A549 (cell line): Measurements from ENCODE around the gene PRKN. TPM values are rescaled to one million over a fixed set of nuclear protein-coding genes. Genes with fewer than 3 reads are reported as not detected.

ENCODE experiments used
- ATAC-seq, 2 experiments: fragments of 200-7000 bp in 1 of 2; fragments of >200 bp in 1 of 2; cut with Nextera tagmentation in 1 of 2; cut with Tn5 transposase in 1 of 2; 3 replicates each; pipeline versions ENCODE4 v1.8.0 to v1.9.1; 2018 to 2020; ENCODE audit warnings: mild to moderate bottlenecking in 1 of 2, moderate library complexity in 1 of 2
- CTCF ChIA-PET: fragments of 300-600 bp; sonication (Branson Sonifier 250); formaldehyde crosslinking; extraction: SDS; loops from one replicate; lab custom pipeline; 2021; ENCODE audit warnings: antibody characterized with exemption, inconsistent platforms; lab: Yijun Ruan, JAX
- POLR2A ChIA-PET: fragments of 350-600 bp; formaldehyde crosslinking; extraction: SDS; loops from one replicate; lab custom pipeline; 2021; ENCODE audit warnings: antibody characterized with exemption, inconsistent platforms; lab: Yijun Ruan, JAX
- DNase-seq, 2 experiments: peaks; one replicate each; pipeline versions ENCODE4 v3.0.0 to v3.0.0-alpha.2; 2011 to 2016; ENCODE audit warnings: low read depth in 1 of 2, low spot score in 1 of 2
- FAIRE-seq: peaks from 2 replicates; lab custom pipeline; 2011; peaks lifted over from hg19 to GRCh38; lab: Jason Lieb, UNC
- H3K27ac ChIP-seq, 2 experiments: fragments of >200 bp; sonication (Bioruptor Twin); formaldehyde crosslinking; 3 replicates each; pipeline ENCODE4 v1.5.1; 2016 to 2017
- H3K4me1 ChIP-seq: fragments of >200 bp; sonication (Bioruptor Twin); formaldehyde crosslinking; 3 replicates; pipeline ENCODE4 v1.6.1; 2016
- H3K4me2 ChIP-seq: fragments of >200 bp; sonication (Bioruptor Twin); formaldehyde crosslinking; 3 replicates; pipeline ENCODE4 v1.6.1; 2016
- H3K4me3 ChIP-seq: fragments of >200 bp; sonication (Bioruptor Twin); formaldehyde crosslinking; 3 replicates; pipeline ENCODE4 v1.5.1; 2016
- H3K9me3 ChIP-seq: fragments of >200 bp; sonication (Bioruptor Twin); formaldehyde crosslinking; 3 replicates; pipeline ENCODE4 v1.6.1; 2016
- BCL3 ChIP-seq: fragments of >200 bp; sonication (Bioruptor Twin); formaldehyde crosslinking; IDR thresholded peaks from 3 replicates; pipeline ENCODE4 v1.6.1; 2016
- CBX2 ChIP-seq: fragments of 200-600 bp; sonication (generic); IDR thresholded peaks from 2 replicates; pipeline ENCODE4 v1.6.1; 2016; ENCODE audit warnings: low read depth, mild to moderate bottlenecking, borderline replicate concordance
- EHF ChIP-seq: fragments of 250-450 bp; sonication (Bioruptor Pico); IDR thresholded peaks from 2 replicates; pipeline ENCODE4 v1.5.0; 2020; ENCODE audit warnings: mild to moderate bottlenecking
- EHMT2 ChIP-seq: fragments of 200-600 bp; sonication (generic); IDR thresholded peaks from 2 replicates; pipeline ENCODE4 v1.6.1; 2016; ENCODE audit warnings: antibody characterized with exemption, low read depth, mild to moderate bottlenecking, moderate library complexity
- EP300 ChIP-seq, 2 experiments: fragments of >200 bp; sonication (Bioruptor Twin); formaldehyde crosslinking; IDR thresholded peaks; 2 replicates in 1 of 2; 3 replicates in 1 of 2; pipeline ENCODE4 v1.6.1; 2016 to 2017
- FOSB ChIP-seq: fragments of 250-450 bp; sonication (Bioruptor Pico); IDR thresholded peaks from 2 replicates; pipeline ENCODE4 v1.5.0; 2020; ENCODE audit warnings: mild to moderate bottlenecking, moderate library complexity
- FOSL2 ChIP-seq, 2 experiments: fragments of 450-650 bp in 1 of 2; fragments of >200 bp in 1 of 2; sonication (Bioruptor Twin) in 1 of 2; formaldehyde crosslinking; IDR thresholded peaks; 2 replicates each; pipeline versions ENCODE4 v1.5.0 to v1.6.1; 2016 to 2020; ENCODE audit warnings: mild to moderate bottlenecking in 1 of 2, moderate library complexity in 1 of 2
- FOXS1 ChIP-seq: fragments of 250-450 bp; sonication (Bioruptor Pico); IDR thresholded peaks from 2 replicates; pipeline ENCODE4 v1.5.0; 2020; ENCODE audit warnings: mild to moderate bottlenecking, moderate library complexity
- HEYL ChIP-seq: fragments of 250-450 bp; sonication (Bioruptor Pico); IDR thresholded peaks from 2 replicates; pipeline ENCODE4 v1.8.0; 2021; ENCODE audit warnings: mild to moderate bottlenecking, moderate library complexity
- JUN ChIP-seq, 2 experiments: fragments of >200 bp; sonication (Bioruptor Twin); formaldehyde crosslinking; IDR thresholded peaks; 2 replicates in 1 of 2; 3 replicates in 1 of 2; pipeline ENCODE4 v1.6.1; 2016 to 2017
- JUNB ChIP-seq: fragments of >200 bp; sonication (Bioruptor Twin); formaldehyde crosslinking; IDR thresholded peaks from 2 replicates; pipeline ENCODE4 v1.6.1; 2016
- MAX ChIP-seq: IDR thresholded peaks from 2 replicates; pipeline ENCODE4 v1.6.1; 2012
- MAZ ChIP-seq: fragments of 150-350 bp; IDR thresholded peaks from 2 replicates; pipeline ENCODE4 v1.6.1; 2014; ENCODE audit warnings: antibody characterized with exemption, low read depth, low read length, borderline replicate concordance
- MYC ChIP-seq: IDR thresholded peaks from 2 replicates; pipeline ENCODE4 v1.6.1; 2012; ENCODE audit warnings: mild to moderate bottlenecking, inconsistent platforms, low read length, improper control_type of control experiment, borderline replicate concordance
- NPAS2 ChIP-seq: fragments of 250-450 bp; sonication (Bioruptor Pico); IDR thresholded peaks from 2 replicates; pipeline ENCODE4 v1.8.0; 2022; ENCODE audit warnings: mild to moderate bottlenecking, moderate library complexity, borderline replicate concordance
- PBX3 ChIP-seq: IDR thresholded peaks from 2 replicates; pipeline ENCODE4 v1.6.1; 2012
- PHF8 ChIP-seq: fragments of 200-600 bp; sonication (generic); IDR thresholded peaks from 2 replicates; pipeline ENCODE4 v1.6.1; 2016; ENCODE audit warnings: low read depth, mild to moderate bottlenecking, antibody characterized with exemption, moderate library complexity, borderline replicate concordance
- RAD21 ChIP-seq, 2 experiments: fragments of >200 bp in 1 of 2; sonication (Bioruptor Twin) in 1 of 2; formaldehyde crosslinking in 1 of 2; IDR thresholded peaks in 1 of 2; conservative IDR thresholded peaks in 1 of 2; 2 replicates in 1 of 2; 3 replicates in 1 of 2; pipeline ENCODE4 v1.6.1; 2012 to 2018; ENCODE audit warnings: inconsistent platforms in 1 of 2
- RCOR1 ChIP-seq: fragments of 150-350 bp; IDR thresholded peaks from 2 replicates; pipeline ENCODE4 v1.6.1; 2014; ENCODE audit warnings: antibody characterized with exemption, low read length, low read depth
- ZC3H11A ChIP-seq: fragments of 450-650 bp; IDR thresholded peaks from 2 replicates; pipeline ENCODE4 v1.6.1; 2014; ENCODE audit warnings: antibody characterized with exemption, mild to moderate bottlenecking
- ZNF302 ChIP-seq: fragments of 250-450 bp; sonication (Bioruptor Pico); IDR thresholded peaks from 2 replicates; pipeline ENCODE4 v1.9.0; 2021; ENCODE audit warnings: inconsistent platforms, mild to moderate bottlenecking, moderate library complexity
- WGBS: methylation state at CpG from one replicate; pipeline ENCODE4 v1.1.6; 2017; ENCODE audit errors: missing lambda C conversion rate; 5-methylcytosine and 5-hydroxymethylcytosine counted together
- polyA plus RNA-seq, 4 experiments: library from polyadenylated mRNA; depleted of rRNA in 3 of 4; stranded (reverse); fragments of >200 nt; fragmentation: RNase III in 1 of 4; extraction: RNeasy Plus Mini Kit Qiagen cat#74134 plus additional on column Dnase treatment in 1 of 4; gene quantifications; 2 replicates in 3 of 4; 3 replicates in 1 of 4; pipeline ENCODE4 v1.2.3, GENCODE V29; 2011 to 2017
- TF ChIP-seq, protein P1 (sequence below): fragments of 250-450 bp; sonication (Bioruptor Pico); IDR thresholded peaks from 2 replicates; pipeline ENCODE4 v1.5.0; 2021; ENCODE audit warnings: mild to moderate bottlenecking, moderate library complexity, borderline replicate concordance

PRKN gene
- polyA plus RNA-seq, 2 of the 4 experiments (the other 2 are of a cell fraction) = 0.36 to 0.39 TPM

DNA sequence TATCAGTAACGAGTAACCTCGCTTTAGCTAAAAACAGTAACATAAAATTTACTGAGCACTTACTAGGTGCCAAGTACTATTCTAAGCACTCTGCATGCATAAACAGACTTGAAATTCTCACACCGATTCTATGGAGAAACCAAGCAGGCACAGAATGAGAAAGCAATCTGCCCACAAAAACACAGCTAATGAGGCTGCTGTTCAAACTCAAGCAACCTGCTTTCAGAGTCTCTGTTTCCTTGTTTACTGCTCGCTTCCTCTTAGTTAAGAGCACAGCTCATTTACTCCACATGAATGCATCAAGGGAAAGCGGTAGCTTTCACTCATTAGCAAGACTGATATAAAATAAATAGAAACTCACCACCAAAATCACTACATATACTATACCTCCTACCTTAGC lies 37.4 kb downstream of the PRKN start:
- DNase-seq = no peak
- FAIRE-seq = no peak
- TF ChIP-seq EHMT2 = no peak
- TF ChIP-seq CBX2 = no peak
- TF ChIP-seq BCL3 = no peak
- TF ChIP-seq JUNB = no peak
- no peak for TF ChIP-seq NPAS2 (CRISPR knock-in tag)
- no peak for TF ChIP-seq RAD21 (conservative IDR thresholded peaks at IDR 0.05 in 1 of 2, IDR thresholded peaks at IDR 0.05 in 1 of 2)
- no peak for TF ChIP-seq JUN (IDR thresholded peaks at IDR 0.05)
- TF ChIP-seq ZC3H11A = no peak
- TF ChIP-seq MAZ = no peak
- no peak for TF ChIP-seq MYC
- no peak for TF ChIP-seq FOSL2 (IDR thresholded peaks at IDR 0.05)
- no peak for TF ChIP-seq FOSL2 (CRISPR knock-in tag; IDR thresholded peaks at IDR 0.05)
- TF ChIP-seq ZNF302 (CRISPR knock-in tag) = no peak
- no peak for TF ChIP-seq FOXS1 (CRISPR knock-in tag)
- TF ChIP-seq, protein P1, sequence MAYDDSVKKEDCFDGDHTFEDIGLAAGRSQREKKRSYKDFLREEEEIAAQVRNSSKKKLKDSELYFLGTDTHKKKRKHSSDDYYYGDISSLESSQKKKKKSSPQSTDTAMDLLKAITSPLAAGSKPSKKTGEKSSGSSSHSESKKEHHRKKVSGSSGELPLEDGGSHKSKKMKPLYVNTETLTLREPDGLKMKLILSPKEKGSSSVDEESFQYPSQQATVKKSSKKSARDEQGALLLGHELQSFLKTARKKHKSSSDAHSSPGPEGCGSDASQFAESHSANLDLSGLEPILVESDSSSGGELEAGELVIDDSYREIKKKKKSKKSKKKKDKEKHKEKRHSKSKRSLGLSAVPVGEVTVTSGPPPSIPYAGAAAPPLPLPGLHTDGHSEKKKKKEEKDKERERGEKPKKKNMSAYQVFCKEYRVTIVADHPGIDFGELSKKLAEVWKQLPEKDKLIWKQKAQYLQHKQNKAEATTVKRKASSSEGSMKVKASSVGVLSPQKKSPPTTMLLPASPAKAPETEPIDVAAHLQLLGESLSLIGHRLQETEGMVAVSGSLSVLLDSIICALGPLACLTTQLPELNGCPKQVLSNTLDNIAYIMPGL (CRISPR knock-in tag) = no peak
- TF ChIP-seq PHF8 = no peak
- no peak for TF ChIP-seq HEYL (CRISPR knock-in tag)
- no peak for TF ChIP-seq RCOR1
- no peak for TF ChIP-seq PBX3
- no peak for TF ChIP-seq MAX
- TF ChIP-seq, all 56 proteins: peak for 0
- H3K9me3 ChIP-seq = no peaks in the 10 kb centered on the region
- ChIA-PET POLR2A (no interaction called here), CTCF (no interaction called here)
- no peaks in the 10 kb centered on the region for H3K4me1 ChIP-seq
- H3K4me2 ChIP-seq = no peak overlapping the region
- WGBS = 65% methylated on average over 5 of the region's 5 CpGs
- H3K4me3 ChIP-seq = no peak overlapping the region
- no peak overlapping the region for H3K27ac ChIP-seq
- no peak for ATAC-seq

DNA sequence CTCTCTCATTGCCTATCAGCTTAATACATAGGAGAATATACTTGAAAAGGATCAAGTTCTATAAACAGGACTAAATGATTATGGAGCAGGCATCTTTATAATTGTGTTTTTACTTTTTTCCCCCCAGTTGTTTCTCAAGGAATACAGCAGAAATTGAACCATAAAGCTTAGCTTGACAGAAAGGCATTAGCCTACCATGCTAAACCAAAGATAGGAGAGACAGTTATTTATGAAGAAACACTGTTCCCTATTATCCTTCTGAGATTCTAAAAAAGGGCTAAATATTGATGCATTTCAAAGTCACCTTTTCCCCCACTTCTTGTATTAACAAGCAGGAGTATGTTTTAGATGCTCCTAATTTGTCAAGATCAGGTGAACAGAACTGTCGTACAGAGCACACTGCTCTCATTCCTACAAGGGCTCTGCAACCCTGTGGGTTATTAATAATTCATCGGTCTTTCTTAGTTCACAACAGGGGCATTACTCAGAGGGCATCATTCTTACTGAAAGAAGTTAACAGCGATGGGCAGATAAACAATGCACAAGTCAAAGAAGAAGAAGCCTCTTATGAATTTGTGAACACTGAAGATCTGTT lies 38.7 kb downstream of the PRKN start:
- POLR2A ChIA-PET = no interaction called here
- H3K27ac ChIP-seq = no peak overlapping the region
- no peak for FAIRE-seq
- ATAC-seq = no peak
- no peak for TF ChIP-seq CBX2
- no peak for TF ChIP-seq EP300 (IDR thresholded peaks at IDR 0.05)
- TF ChIP-seq EHF (CRISPR knock-in tag) = no peak
- no peak for TF ChIP-seq FOSB (CRISPR knock-in tag)
- TF ChIP-seq PBX3 = no peak
- TF ChIP-seq, all 56 proteins: peak for 0
- CTCF ChIA-PET = no interaction called here
- H3K4me3 ChIP-seq = no peak overlapping the region
- WGBS = 57% methylated on average over 3 of the region's 3 CpGs
- no peak for DNase-seq
- no peak overlapping the region for H3K4me2 ChIP-seq
- no peaks in the 10 kb centered on the region for H3K9me3 ChIP-seq
- no peaks in the 10 kb centered on the region for H3K4me1 ChIP-seq
